ENCODE data around the gene LTO1.

LTO1 gene

GRCh38 chr11:69674886-69675714 is at the start of gene LTO1:
LTO1 (minus strand) TSS chr11:69675353; CDS start chr11:69675239, 114 bp downstream.
- DNase-seq: peak; percentile 94

DNA sequence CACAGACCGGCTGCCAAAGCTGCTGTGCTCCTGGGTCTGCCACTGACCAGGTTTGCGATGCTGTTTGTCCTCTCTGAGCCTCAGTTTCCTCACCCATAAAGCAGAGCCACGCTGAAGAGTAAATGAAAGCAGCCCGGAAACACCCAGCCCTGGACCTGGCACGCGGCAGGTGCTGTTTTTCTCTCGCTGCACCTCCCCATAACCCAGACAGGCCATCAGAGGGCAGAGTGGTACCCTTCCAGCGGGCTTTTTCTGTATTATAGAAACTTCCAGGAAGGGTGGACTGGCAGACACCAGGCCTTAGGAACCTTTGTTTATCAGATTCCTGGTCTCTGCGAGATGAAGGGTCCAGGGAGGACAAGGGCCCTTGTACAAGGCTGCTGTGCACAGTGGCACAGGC is 46.6 kb upstream of the LTO1 start:
- no peak for DNase-seq

DNA sequence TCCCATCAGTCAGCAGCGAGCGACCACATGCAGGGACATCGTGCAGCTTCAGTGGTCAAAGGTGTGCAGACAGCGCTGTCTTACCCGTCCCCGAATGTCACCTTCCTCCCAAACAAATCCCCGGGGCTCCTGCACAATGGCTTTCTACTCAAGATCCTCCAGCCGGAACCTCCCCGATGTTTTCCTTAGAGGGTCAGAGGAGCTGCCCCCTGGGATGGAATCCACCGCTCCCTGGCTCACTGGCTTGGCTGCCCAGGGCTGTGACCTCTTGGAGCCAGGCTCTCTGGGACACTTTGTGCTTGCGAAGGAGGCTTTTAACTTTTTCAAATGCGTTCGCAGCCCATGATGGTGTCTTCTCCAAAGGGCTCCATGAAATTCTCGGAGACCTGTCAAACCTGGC is 46.0 kb upstream of the LTO1 start:
- no peak for DNase-seq

- DNase-seq: no peak
These were observed 43.8 kb upstream of the LTO1 start for GRCh38 chr11:69718912-69719311.

- DNase-seq: no peak
These were observed 43.0 kb upstream of the LTO1 start for GRCh38 chr11:69718147-69718546.

DNA sequence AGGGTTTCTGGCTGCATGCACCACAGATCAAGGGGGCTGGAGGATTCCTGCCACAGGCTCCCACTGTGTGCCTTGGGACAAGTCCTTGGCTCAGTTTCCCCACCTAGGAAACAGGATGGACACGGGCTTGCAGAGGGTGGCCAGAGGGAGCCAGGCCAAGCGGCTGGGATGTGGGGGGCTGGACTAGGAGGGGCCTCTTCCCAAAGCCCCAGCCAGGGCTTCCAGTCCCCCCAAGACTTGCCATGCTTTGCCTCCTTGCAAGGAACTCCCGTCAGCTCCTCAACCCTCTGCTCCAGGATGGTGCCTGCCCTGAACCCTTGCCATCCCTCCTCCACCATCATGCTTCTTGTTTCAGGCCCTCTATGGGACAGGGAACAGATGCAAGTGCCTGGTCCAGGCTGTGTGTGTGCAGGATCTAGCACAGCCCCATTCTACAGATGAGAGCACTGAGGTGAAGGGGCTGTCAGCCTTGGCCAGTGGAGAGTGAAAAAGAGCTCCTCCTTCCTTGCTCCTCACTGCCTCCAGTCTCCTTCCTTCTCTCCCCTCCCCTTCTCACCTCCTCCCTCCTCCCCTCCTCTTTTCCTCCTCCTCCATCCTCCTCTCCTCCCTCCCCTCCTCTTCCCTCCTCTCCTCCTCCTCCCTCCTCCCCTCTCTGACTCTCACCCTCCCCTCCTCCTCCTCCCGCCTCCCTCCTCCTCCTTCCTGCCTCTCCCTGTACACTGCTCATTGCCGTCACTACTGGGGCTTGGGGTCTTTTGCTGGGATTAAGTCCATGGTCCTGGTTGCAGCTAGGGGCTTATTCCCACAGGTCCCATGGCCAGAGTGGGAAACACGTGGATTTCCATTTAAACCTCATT is 42.0 kb upstream of the LTO1 start:
- no peak for DNase-seq

- DNase-seq: no peak
These were observed 40.9 kb upstream of the LTO1 start for GRCh38 chr11:69716099-69716498.

DNA sequence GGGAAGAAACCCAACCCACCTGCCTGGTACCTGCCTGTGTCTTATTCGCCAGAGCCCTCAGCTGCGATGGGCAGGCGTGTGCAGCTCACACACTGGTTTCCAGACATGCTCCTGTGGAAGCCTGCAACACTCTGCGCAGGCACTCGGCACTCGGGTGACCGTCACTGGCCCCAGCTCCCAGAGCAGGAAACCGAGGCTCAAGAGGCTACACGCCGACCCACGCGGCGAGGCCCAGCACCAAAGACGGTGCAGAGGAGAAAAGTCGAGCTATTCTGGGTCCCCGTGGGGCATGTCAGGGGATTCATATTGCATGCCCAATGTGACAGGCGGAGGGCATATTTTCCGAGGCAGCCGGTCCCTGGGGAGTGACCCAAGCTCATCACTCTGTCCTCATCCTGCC is 40.3 kb upstream of the LTO1 start:
- DNase-seq: no peak

DNA sequence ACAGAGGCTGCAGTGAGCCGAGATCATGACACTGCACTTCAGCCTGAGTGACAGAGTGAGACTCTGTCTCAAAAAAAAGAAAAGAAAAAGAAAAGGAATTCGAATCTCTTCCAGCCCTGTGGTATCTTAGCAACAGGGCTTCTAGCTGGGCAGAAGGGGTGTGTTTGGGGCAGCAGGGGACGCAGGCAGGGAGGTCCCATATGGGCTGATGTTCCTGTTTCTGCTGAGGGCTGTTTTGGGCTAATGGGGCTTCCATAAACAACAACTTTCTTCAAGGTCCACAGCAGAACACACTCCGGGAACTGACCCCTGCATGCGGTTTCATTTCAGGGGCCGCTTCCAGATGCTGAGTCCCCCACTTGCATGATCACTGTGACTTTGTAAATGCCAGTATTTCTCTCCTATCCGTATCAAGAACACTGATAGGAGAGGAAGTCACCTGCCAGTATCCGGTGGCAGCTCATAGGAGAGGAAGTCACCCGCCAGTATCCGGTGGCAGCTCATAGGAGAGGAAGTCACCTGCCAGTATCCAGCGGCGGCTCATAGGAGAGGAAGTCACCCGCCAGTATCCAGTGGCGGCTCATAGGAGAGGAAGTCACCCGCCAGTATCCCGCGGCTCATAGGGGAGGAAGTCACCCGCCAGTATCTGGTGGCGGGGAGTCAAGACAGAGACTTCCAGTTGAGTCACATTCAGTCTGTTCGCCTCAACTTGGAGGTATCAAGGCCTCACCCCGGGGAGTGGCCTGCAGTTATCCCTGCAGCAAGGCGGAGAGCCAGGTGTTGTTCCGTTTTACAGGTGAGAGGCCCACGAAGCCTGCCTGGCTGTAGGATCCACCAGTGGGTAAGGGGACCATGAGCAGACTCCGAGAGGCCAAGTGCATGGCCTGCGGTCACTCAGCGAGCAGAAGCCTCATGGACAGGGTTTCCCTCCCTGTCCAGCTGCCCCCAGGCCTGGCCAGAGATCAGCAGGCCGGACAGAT is 37.0 kb upstream of the LTO1 start:
- no peak for DNase-seq

DNA sequence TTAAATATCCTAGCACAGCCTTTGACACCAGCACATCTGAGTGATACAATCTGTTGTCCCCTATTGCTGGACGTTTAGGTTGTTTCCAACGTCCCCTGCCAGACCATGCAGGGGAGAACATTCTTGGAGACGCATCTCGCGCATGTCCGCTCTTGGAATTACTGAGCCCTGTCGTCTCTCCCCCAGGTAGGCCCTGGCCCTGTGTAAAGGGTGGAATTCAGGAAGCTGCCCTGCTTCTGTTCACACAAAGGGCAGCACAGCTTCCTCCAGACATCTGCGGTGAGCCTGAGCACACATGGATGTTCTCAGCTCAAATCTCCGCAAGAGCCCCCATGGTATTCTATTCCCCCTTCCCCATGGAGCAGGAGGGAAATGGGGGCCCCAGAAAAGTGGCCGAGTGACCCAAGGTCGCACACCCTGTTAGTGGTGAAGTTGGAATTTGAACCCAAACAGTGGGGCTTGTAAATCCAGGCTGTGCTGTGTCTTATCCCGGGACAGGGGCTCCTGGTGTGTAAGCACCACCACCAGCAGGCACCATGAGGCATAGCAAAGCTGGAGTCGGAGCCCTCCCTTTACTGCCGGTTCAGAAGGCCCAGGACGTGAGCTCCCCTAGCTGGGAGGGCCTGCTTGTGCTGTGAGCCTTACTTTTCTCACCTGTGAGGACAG is 33.7 kb upstream of the LTO1 start:
- no peak for DNase-seq

DNA sequence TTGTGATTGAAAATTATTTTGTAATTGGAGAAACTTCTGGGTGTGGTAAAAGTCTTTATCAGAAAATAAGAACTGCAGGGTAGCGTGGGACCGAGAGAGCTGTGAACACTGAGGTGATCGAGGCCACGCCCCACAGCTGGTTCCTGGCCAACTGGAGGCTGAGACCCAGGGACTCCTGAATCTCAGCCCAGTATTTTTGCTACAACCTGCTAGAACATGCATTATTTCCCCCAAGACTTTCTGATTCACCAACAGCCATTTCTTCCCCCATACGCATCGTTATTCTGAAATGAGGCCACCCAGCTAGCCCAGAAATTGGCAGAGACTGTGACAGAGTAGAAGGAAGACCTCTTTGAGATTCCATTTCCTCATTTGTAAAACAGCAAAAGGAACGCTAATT is 32.0 kb upstream of the LTO1 start:
- no peak for DNase-seq

- DNase-seq: no peak
These were observed 31.0 kb upstream of the LTO1 start for GRCh38 chr11:69705901-69706787.

DNA sequence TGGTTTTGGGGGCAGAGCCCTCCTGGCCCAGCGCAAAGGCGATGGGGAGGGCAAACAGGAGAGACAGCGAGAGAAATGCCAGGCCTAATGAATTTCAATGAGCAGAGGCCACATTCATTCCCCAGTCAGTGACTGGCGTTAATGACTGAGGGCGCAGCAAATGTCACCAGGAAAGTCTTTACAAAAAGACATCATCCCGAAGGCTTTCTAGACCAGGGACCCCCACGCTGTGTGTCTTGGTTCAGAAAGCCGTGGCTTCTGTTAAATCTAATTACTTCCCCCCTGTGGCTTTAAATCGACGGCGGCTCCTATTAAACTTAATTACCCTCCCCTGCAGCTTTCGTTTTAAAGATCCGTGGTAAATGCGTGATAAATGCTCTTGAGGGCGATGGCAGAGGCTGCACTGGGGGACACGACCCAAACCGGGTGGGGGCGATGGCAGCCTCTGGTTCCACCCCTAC is 30.2 kb upstream of the LTO1 start:
- no peak for DNase-seq

- no peak for DNase-seq
These were observed 29.5 kb upstream of the LTO1 start for GRCh38 chr11:69704508-69705253.

DNA sequence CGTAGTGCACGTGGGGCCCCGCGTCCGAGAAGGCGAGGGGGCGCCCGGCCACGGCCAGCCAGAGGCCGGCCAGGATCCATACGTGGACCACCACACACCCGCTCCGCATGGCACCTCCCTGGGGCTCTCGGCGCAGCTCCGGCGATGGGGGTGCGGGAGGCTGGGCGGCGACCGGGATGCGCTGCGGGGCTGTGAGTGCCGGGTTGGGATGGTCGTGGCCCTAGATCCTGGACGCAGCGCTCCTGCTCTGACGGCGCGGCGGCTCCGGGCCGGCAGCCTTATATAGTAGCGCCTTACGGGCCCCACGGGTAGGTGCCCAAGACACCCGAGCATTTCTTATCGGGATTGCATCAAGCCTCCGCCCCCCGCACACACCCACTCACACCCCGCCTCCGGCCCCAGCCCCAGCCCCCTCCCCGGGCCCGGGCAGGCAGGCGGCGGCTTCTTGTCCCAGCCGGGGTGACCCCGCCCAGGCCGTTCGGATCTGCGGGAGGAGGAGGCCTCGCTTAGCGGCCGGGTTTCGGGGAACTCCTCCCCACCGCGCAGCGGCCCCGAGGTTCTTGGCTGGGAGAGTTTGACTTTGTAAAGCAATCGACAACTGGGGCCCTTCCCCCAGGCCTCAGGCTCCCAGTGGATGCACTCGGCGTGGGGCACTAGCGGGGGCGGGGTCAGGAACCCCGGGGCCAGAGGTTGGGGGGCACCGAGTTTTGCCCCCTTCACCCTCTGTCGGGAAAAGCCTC is 28.8 kb upstream of the LTO1 start, which contains the start of gene FGF19:
Gene FGF19, minus strand, starts transcription at position 255 of the 740 bp plus-strand sequence. Its CDS starts 146 bp downstream, at position 109.
- no peak for DNase-seq

DNA sequence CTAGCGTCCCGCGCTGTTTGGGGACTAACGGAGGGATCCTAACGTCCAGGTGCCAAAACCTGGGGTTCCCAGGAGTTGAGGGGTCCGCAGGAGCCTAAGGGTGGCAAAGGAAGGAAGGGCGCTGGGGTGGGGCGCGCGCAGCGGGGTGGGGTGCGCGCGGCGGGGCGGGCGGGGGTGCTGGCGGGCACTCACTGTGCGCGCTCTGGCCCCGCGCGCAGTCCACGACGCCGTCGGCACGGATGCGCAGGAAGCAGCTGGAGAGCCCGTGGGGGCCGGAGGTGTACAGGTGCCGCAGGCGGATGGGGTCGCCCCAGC is 28.3 kb upstream of the LTO1 start:
- no peak for DNase-seq

DNA sequence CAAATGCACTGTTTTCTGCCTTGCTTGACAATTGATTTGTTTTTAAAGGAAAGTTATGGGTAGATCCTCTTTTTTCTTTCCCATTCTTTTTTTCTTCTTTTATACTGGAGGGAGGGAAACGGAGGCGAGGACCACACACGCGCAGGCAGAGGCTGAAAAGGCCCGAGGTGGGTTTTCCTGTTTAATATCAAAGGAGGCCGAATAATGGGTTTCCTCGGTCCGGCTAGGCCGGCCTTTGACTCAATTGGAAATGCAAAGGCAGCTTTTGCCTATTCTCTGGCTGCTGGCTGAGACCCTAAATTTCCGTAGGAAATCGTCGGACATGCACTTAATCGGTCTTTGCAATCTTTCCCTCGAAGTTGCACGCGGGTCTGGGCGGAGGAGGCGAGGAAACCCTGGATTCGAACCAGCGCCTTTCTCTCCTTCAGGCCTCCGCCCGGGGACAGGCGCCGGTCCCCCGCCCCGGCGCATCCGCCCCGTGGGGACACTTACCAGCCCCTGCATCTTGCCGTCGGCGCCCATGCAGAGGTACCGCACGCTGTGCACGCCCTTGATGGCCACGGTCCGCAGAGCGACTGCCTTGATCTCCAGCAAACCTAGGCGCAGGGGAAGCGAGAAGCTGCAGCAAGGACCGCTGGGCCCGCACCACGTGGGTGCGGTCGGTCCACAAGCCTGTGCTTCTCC is 27.8 kb upstream of the LTO1 start:
- DNase-seq: no peak

GRCh38 chr11:69702239-69702691 is 27.1 kb upstream of the LTO1 start:
- no peak for DNase-seq

Data from T1000 (cell line).